Measurements from ENCODE around the gene ESRRA. TPM values are rescaled to one million over a fixed set of nuclear protein-coding genes. Genes with fewer than 3 reads are reported as not detected.
"Not testable (repeated sequence)": the region's sequence is repeated elsewhere in the genome, so short reads cannot be mapped to it uniquely, and the experiment has no call there.

Gene ESRRA
- total RNA-seq, 1 donor: 28.6 TPM

GRCh38 chr11:64314146-64314804, 9.0 kb downstream of the ESRRA start:
- peaks cover 33% of the 10 kb centered on the region for H3K79me2 ChIP-seq (ENCODE audit: insufficient read depth, low read length)
- H3K27ac ChIP-seq (ENCODE audit: low read depth, low read length): no peak overlapping the region
- DNase-seq (ENCODE audit: insufficient read length, low spot score, missing footprints): peak; percentile 72
- peaks cover 10% of the 10 kb centered on the region for H3K4me1 ChIP-seq (ENCODE audit: insufficient read depth, low read length)
- no peak overlapping the region for H3K4me3 ChIP-seq (ENCODE audit: insufficient read depth, low read length)
- no peaks in the 10 kb centered on the region for H3K9me3 ChIP-seq (ENCODE audit: low read depth, low read length)
- TF ChIP-seq CTCF (IDR thresholded peaks at IDR 0.05; ENCODE audit: extremely low read depth, low read depth, low read length): peak; percentile 36
- no peaks in the 10 kb centered on the region for H3K27me3 ChIP-seq (ENCODE audit: insufficient read depth, low read length)
- no peak overlapping the region for H3K4me2 ChIP-seq (ENCODE audit: insufficient read depth, low read length)
- H4K20me1 ChIP-seq (ENCODE audit: insufficient read depth, low read length): no peaks in the 10 kb centered on the region
- H2AFZ ChIP-seq (ENCODE audit: low read length): no peak overlapping the region
- H3K36me3 ChIP-seq (ENCODE audit: insufficient read depth, low read length): peaks cover 13% of the 10 kb centered on the region

- Histone ChIP-seq H3K79me2 (ENCODE audit: insufficient read depth, low read length) (peaks cover 34% of the 10 kb centered on the region), H4K20me1 (ENCODE audit: insufficient read depth, low read length) (no peaks in the 10 kb centered on the region), H3K36me3 (ENCODE audit: insufficient read depth, low read length) (peaks cover 13% of the 10 kb centered on the region), H3K27ac (ENCODE audit: low read depth, low read length) (no peak overlapping the region), H2AFZ (ENCODE audit: low read length) (no peak overlapping the region), H3K4me2 (ENCODE audit: insufficient read depth, low read length) (no peak overlapping the region), H3K4me3 (ENCODE audit: insufficient read depth, low read length) (no peak overlapping the region), H3K27me3 (ENCODE audit: insufficient read depth, low read length) (no peaks in the 10 kb centered on the region), H3K9me3 (ENCODE audit: low read depth, low read length) (no peaks in the 10 kb centered on the region), H3K4me1 (ENCODE audit: insufficient read depth, low read length) (peaks cover 11% of the 10 kb centered on the region)
- DNase-seq (ENCODE audit: insufficient read length, low spot score, missing footprints): peak; percentile 22
- no peak for TF ChIP-seq CTCF (IDR thresholded peaks at IDR 0.05; ENCODE audit: extremely low read depth, low read depth, low read length)
Measured at GRCh38 chr11:64314805-64315561, 9.7 kb downstream of the ESRRA start.

- not testable (repeated sequence) for H4K20me1 ChIP-seq (ENCODE audit: insufficient read depth, low read length); H3K27me3 ChIP-seq (ENCODE audit: insufficient read depth, low read length); H3K4me3 ChIP-seq (ENCODE audit: insufficient read depth, low read length); H3K27ac ChIP-seq (ENCODE audit: low read depth, low read length); H2AFZ ChIP-seq (ENCODE audit: low read length); H3K9me3 ChIP-seq (ENCODE audit: low read depth, low read length)
- Histone ChIP-seq H3K4me1 (ENCODE audit: insufficient read depth, low read length) (peaks cover 11% of the 10 kb centered on the region), H3K79me2 (ENCODE audit: insufficient read depth, low read length) (peaks cover 35% of the 10 kb centered on the region), H3K36me3 (ENCODE audit: insufficient read depth, low read length) (peaks cover 13% of the 10 kb centered on the region), H3K4me2 (ENCODE audit: insufficient read depth, low read length) (peak overlapping the region; percentile 92)
- peak; percentile 23 for DNase-seq (ENCODE audit: insufficient read length, low spot score, missing footprints)
Measured at GRCh38 chr11:64315667-64316526, 10.6 kb downstream of the ESRRA start.

GRCh38 chr11:64316672-64317324, 11.5 kb downstream of the ESRRA start:
- Histone ChIP-seq H3K36me3 (ENCODE audit: insufficient read depth, low read length) (peaks cover 22% of the 10 kb centered on the region), H4K20me1 (ENCODE audit: insufficient read depth, low read length) (peaks cover 4% of the 10 kb centered on the region), H3K79me2 (ENCODE audit: insufficient read depth, low read length) (peaks cover 32% of the 10 kb centered on the region), H3K4me2 (ENCODE audit: insufficient read depth, low read length) (peak overlapping the region; percentile 92), H3K9me3 (ENCODE audit: low read depth, low read length) (no peaks in the 10 kb centered on the region), H3K27me3 (ENCODE audit: insufficient read depth, low read length) (no peaks in the 10 kb centered on the region), H3K27ac (ENCODE audit: low read depth, low read length) (peak overlapping the region; percentile 97), H3K4me1 (ENCODE audit: insufficient read depth, low read length) (peaks cover 11% of the 10 kb centered on the region), H3K4me3 (ENCODE audit: insufficient read depth, low read length) (peak overlapping the region; percentile 99), H2AFZ (ENCODE audit: low read length) (peak overlapping the region; percentile 67)
- peak; percentile 73 for DNase-seq (ENCODE audit: insufficient read length, low spot score, missing footprints)
- no peak for TF ChIP-seq CTCF (IDR thresholded peaks at IDR 0.05; ENCODE audit: extremely low read depth, low read depth, low read length)

Data from osteoblast (primary cell).